ENCODE results near the gene MGST2.

Gene MGST2

GRCh38 chr4:139732991-139733570, 67.5 kb downstream of the MGST2 start:
- H3K79me2 ChIP-seq (ENCODE audit: control insufficient read depth, low read length) = no peaks in the 10 kb centered on the region
- H3F3A ChIP-seq (ENCODE audit: control insufficient read depth, insufficient read depth) = no peaks in the 10 kb centered on the region
- H3K27me3 ChIP-seq (ENCODE audit: control insufficient read depth, low read length) = peaks cover 17% of the 10 kb centered on the region
- H3K4me2 ChIP-seq (ENCODE audit: low read length) = no peak overlapping the region
- H3K9me2 ChIP-seq (replicated peaks; ENCODE audit: control insufficient read depth, low read length) = no peaks in the 10 kb centered on the region
- no peaks in the 10 kb centered on the region for H3K9me3 ChIP-seq (ENCODE audit: control insufficient read depth, insufficient read depth, low read length)
- peaks cover 26% of the 10 kb centered on the region for H3K4me1 ChIP-seq (ENCODE audit: control insufficient read depth, low read length)
- TF ChIP-seq EZH2phosphoT487 (IDR thresholded peaks at IDR 0.05; ENCODE audit: borderline replicate concordance, low read length) = no peak
- TF ChIP-seq CTCF (IDR thresholded peaks at IDR 0.05; ENCODE audit: low read depth, low read length, poor library complexity, severe bottlenecking) = no peak
- H3K27ac ChIP-seq (ENCODE audit: low read depth, low read length) = no peak overlapping the region
- H3K36me3 ChIP-seq (ENCODE audit: control insufficient read depth, low read length) = no peaks in the 10 kb centered on the region
- H4K20me1 ChIP-seq (ENCODE audit: control insufficient read depth, insufficient read depth, low read depth, low read length) = no peaks in the 10 kb centered on the region
- H3K4me3 ChIP-seq (ENCODE audit: low read length) = no peak overlapping the region

- H3K36me3 ChIP-seq (ENCODE audit: control insufficient read depth, low read length) = no peaks in the 10 kb centered on the region
- H3K27me3 ChIP-seq (ENCODE audit: control insufficient read depth, low read length) = peaks cover 17% of the 10 kb centered on the region
- no peaks in the 10 kb centered on the region for H3K9me2 ChIP-seq (replicated peaks; ENCODE audit: control insufficient read depth, low read length)
- H3K4me3 ChIP-seq (ENCODE audit: low read length) = peak overlapping the region; percentile 71
- H3F3A ChIP-seq (ENCODE audit: control insufficient read depth, insufficient read depth) = no peaks in the 10 kb centered on the region
- H3K4me2 ChIP-seq (ENCODE audit: low read length) = peak overlapping the region; percentile 95
- H4K20me1 ChIP-seq (ENCODE audit: control insufficient read depth, insufficient read depth, low read depth, low read length) = no peaks in the 10 kb centered on the region
- TF ChIP-seq EZH2phosphoT487 (IDR thresholded peaks at IDR 0.05; ENCODE audit: borderline replicate concordance, low read length) (no peak), CTCF (IDR thresholded peaks at IDR 0.05; ENCODE audit: low read depth, low read length, poor library complexity, severe bottlenecking) (no peak)
- H3K4me1 ChIP-seq (ENCODE audit: control insufficient read depth, low read length) = peaks cover 26% of the 10 kb centered on the region
- no peaks in the 10 kb centered on the region for H3K79me2 ChIP-seq (ENCODE audit: control insufficient read depth, low read length)
- no peak overlapping the region for H3K27ac ChIP-seq (ENCODE audit: low read depth, low read length)
- H3K9me3 ChIP-seq (ENCODE audit: control insufficient read depth, insufficient read depth, low read length) = no peaks in the 10 kb centered on the region
Observed at GRCh38 chr4:139734201-139734874, 68.7 kb downstream of the MGST2 start.

DNA sequence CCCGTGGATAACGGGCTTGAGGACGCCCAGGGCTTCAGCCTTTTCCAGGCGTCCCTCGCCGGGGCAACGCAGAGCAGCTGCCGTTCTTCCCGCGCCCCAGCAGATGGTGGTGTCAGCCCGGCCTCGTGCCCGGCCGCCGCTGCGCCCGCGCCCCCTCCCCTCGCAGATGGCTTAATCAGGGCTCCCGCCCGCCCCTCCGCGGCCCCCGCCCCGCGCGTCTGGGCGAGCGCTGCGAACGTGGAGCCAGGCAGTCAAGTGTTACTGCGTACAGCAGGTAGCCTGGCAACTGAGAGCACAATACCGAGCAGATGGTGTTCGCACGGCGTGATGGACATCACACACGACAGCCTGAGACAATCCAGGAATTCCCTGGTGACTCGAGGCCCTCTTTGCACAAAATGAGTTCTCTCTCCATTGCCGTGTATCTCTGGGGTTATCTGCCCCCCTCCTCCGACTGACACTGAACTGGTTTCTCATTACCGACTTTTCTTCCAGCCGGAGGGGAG, 69.3 kb downstream of the MGST2 start:
- no peak overlapping the region for H3K27ac ChIP-seq (ENCODE audit: low read depth, low read length)
- peaks cover 26% of the 10 kb centered on the region for H3K4me1 ChIP-seq (ENCODE audit: control insufficient read depth, low read length)
- H3K27me3 ChIP-seq (ENCODE audit: control insufficient read depth, low read length) = peaks cover 17% of the 10 kb centered on the region
- peak overlapping the region; percentile 95 for H3K4me2 ChIP-seq (ENCODE audit: low read length)
- H3K9me2 ChIP-seq (replicated peaks; ENCODE audit: control insufficient read depth, low read length) = no peaks in the 10 kb centered on the region
- no peaks in the 10 kb centered on the region for H4K20me1 ChIP-seq (ENCODE audit: control insufficient read depth, insufficient read depth, low read depth, low read length)
- TF ChIP-seq CTCF (IDR thresholded peaks at IDR 0.05; ENCODE audit: low read depth, low read length, poor library complexity, severe bottlenecking) = peak; percentile 71
- peak; percentile 71; the same call in 1 of the 2 replicates for TF ChIP-seq EZH2phosphoT487 (IDR thresholded peaks at IDR 0.05; ENCODE audit: borderline replicate concordance, low read length)
- H3K4me3 ChIP-seq (ENCODE audit: low read length) = peak overlapping the region; percentile 71
- H3K36me3 ChIP-seq (ENCODE audit: control insufficient read depth, low read length) = no peaks in the 10 kb centered on the region
- H3K79me2 ChIP-seq (ENCODE audit: control insufficient read depth, low read length) = no peaks in the 10 kb centered on the region
- no peaks in the 10 kb centered on the region for H3K9me3 ChIP-seq (ENCODE audit: control insufficient read depth, insufficient read depth, low read length)
- H3F3A ChIP-seq (ENCODE audit: control insufficient read depth, insufficient read depth) = no peaks in the 10 kb centered on the region

Data from DOHH2 (cell line).